GM18519 (cell line): ENCODE data around the gene BEGAIN.
"Not testable (repeated sequence)": the region's sequence is repeated elsewhere in the genome, so short reads cannot be mapped to it uniquely, and the experiment has no call there.

Experiments used
- ATAC-seq: cut with Tn5 transposase; IDR thresholded peaks from one replicate; pipeline ENCODE4 v1.9.1; 2021; ENCODE audit warnings: mild to moderate bottlenecking, moderate library complexity; ENCODE audit not compliant: unreplicated experiment, low FRiP score

BEGAIN gene

DNA sequence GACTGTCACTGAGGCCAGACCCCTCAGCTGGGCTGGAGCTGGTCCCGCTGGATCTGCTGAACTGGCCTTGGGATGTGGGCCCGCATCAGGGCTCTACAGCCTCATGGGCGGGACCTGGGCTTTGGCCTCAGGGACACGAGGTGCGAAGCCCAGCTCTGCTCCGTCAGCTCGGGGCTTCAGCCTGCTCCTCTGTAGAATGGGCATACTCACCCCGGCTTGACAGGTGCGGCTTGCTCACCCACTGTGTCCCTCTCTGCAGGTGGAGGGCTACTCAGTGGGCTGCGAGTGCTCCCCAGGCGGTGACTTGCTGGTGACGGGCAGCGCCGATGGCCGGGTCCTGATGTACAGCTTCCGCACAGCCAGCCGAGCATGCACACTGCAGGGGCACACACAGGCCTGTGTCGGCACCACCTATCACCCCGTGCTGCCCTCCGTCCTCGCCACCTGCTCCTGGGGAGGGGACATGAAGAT is 57.6 kb downstream of the BEGAIN start:
- ATAC-seq, result no peak

GRCh38 chr14:100528962-100529560 is 58.2 kb downstream of the BEGAIN start:
- ATAC-seq, result no peak

- no peak for ATAC-seq
Observed at GRCh38 chr14:100526632-100527031, 60.6 kb downstream of the BEGAIN start.

GRCh38 chr14:100526057-100526456 is 61.2 kb downstream of the BEGAIN start:
- no peak for ATAC-seq

- no peak for ATAC-seq
Observed at GRCh38 chr14:100525615-100526014, 61.6 kb downstream of the BEGAIN start.

- ATAC-seq, result no peak
Observed at GRCh38 chr14:100524933-100525243, 62.3 kb downstream of the BEGAIN start.

- no peak for ATAC-seq
Observed at GRCh38 chr14:100524233-100524932, 62.8 kb downstream of the BEGAIN start.

DNA sequence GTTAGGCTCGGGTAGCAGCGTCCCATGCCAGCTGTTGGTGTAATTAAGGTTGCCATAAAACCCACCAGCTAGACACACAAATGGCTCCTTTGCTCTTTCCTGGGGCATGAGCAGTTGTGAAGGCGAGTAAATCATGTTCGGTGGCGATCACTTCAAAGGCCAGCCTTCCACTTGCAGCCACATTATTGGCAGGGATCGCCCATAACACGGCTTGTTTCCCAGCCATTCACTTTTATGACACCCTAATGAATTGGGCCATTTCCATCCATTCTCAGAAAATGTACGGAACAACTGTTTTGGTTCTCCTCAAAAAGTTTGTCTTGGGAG is 63.4 kb downstream of the BEGAIN start:
- no peak for ATAC-seq

- ATAC-seq, result no peak
Observed at GRCh38 chr14:100523131-100523842, 63.9 kb downstream of the BEGAIN start.

- no peak for ATAC-seq
Observed at GRCh38 chr14:100522616-100523099, 64.6 kb downstream of the BEGAIN start.

DNA sequence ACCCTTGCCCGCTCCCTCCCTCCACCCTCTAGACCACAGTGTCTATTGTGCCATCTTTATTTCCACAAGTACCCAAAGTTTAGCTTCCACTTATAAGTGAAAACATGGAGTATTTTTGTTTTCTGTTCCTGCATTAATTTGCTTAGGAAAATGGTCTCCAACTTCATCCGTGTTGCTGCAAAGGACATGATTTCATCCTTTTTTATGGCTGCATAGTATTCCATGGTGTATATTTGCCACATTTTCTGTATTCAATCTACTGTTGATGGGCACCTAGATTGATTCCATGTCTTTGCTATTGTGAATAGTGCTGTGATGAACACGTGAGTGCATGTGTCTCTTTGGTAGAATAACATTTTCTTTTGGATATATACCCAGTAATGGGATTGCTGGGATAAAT is 81.2 kb downstream of the BEGAIN start:
- not testable (repeated sequence) for ATAC-seq

DNA sequence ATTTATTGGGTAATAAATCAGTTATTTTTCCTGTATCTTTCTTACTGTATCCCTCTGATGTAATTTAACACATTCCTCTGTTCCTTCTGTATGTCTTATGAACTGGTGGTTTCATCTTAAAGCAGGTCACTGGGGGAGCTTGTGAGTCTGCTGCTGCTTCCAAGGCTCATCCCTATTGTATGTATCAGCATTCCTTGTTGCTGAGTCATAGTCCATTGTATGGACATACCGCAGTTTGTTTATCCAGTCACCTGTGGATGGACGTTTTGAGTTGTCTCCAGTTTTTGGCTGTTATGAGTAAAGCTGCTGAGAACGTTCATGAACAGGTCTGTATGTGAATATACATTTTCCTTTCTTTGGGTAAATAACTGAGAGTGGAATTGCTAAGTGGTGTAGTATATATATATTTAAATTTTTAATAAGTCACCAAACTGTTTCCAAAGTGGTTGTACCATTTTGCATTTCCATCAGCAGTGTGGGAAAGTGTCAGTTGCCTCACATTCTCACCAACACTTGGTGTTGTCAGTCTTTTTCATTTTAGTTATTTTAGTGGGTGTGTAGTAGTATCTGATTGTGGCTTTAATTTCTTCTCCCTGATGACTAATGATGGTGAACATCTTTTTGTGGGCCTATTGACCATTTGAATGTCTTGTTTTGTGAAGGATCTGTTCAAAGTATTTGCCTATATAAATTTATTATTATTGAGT is 82.7 kb downstream of the BEGAIN start:
- ATAC-seq, result no peak

GRCh38 chr14:100503251-100503650 is 84.0 kb downstream of the BEGAIN start:
- ATAC-seq, result no peak

GRCh38 chr14:100502622-100503220 is 84.5 kb downstream of the BEGAIN start:
- no peak for ATAC-seq

DNA sequence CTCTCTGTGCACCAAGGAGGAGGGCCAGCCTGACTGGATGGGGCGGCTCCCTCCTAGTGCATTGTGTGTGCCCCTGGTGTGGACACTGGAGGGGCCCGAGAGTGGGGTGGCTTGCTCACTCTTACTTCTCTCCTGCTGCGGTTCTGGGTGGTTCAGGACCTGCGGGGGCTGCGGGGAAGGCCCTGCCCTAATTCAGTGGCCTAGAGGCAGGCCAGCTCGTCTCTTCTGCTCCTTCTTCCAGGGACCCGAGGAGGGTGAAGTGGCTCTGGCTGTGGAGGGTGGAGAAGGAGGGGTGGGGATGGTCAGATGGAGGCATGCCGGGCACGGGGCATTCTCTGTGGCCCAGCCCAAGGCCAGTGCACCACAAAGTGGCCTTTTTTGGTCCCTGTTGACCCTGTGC is 87.1 kb downstream of the BEGAIN start:
- no peak for ATAC-seq

DNA sequence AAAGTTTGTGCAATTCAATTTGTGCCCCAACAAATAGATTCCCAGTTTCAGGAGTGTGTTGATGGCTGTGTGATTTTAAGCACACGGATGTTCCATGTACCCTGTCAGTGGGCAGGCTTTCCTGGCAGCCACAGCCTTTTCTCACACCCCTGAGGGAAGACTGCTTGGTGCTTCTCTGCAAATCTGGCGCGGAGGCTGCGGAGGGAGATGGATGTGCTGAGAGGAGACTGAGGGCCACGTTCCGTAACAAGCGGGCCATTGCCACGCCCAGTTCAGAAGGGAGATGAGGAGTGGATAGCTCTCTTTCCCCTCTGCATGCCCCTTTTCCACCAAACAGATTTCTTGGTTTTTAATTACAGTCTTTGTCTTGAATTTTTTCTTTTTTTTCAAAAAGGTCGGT is 89.1 kb downstream of the BEGAIN start:
- no peak for ATAC-seq

GRCh38 chr14:100495917-100496316 is 91.3 kb downstream of the BEGAIN start:
- no peak for ATAC-seq

DNA sequence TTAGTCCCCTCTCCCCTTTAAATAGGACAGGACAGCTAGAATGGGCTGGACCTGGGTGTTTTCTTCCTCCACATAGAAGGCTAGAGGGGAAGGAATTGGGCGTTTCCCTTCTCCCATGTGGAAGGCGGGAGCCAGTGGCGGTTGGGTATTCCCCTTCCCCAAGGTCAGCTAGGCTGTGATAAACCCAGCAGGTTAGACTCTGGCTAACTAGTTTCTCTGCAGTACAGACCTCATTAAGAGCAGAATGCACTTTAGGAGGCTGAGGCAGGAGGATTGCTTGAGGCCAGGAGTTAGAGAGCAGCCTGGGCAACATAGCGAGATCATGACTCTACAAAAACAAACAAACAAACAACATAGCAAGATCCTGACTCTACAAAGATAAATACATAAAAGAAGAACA is 92.6 kb downstream of the BEGAIN start:
- ATAC-seq, result no peak

DNA sequence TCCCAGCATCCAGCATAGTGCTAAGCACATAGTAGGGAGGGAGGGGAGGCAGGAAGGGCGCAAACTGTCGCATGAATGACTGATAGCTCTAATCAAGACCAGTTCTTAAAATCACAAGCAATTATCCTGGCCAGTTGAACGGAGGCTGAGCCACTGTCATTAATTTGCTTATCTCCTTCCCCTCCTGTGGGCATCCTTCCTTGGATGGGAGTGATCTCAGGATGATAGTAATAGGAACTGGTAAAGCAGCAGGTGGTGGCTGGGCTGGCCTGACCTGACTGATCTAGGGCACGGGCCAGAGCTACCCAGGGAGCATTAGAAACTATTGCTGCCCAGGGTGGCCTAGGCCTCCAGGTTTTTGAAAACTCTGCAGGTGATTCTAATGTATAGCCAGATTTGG is 97.0 kb downstream of the BEGAIN start:
- ATAC-seq, result no peak

GRCh38 chr14:100488057-100488456 is 99.2 kb downstream of the BEGAIN start:
- no peak for ATAC-seq

DNA sequence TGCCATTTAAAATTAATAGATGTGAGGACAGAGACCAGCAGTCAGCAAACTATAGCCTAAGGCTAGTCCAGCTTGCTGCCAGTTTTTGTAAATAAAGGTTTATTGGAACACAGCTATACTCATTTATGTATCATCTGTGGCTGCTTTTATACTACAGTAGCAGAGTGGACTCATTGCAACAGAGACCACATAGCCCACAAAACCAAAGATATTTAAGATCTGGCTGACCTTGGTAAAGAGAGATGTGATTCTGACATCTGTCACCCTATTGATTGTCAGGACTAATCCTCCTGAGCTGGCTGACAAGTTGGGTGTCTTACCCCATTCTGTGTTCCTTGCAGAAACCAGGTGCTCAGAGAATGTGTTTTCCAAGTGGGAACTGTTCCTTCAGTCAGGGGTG is 99.9 kb downstream of the BEGAIN start:
- ATAC-seq, result no peak
